Panc1 (cell line): ENCODE results near the gene ALOX5.
"Not testable (repeated sequence)": the region's sequence is repeated elsewhere in the genome, so short reads cannot be mapped to it uniquely, and the experiment has no call there.

Experiments used
- CTCF ChIP-seq: fragments of 450-650 bp; IDR thresholded peaks from 2 replicates; pipeline ENCODE4 v1.5.1; 2017; ENCODE audit warnings: mild to moderate bottlenecking
- POLR2AphosphoS5 ChIP-seq: IDR thresholded peaks from 2 replicates; pipeline ENCODE4 v1.6.1; 2012; ENCODE audit warnings: mild to moderate bottlenecking, low read depth, low read length, moderate library complexity
- TCF7L2 ChIP-seq: IDR thresholded peaks from 2 replicates; pipeline ENCODE4 v1.6.1; 2011; ENCODE audit warnings: mild to moderate bottlenecking, low read depth, low read length, inconsistent platforms

- not testable (repeated sequence) for TF ChIP-seq CTCF, TCF7L2, POLR2AphosphoS5
These were observed 47.2 kb upstream of the ALOX5 start for GRCh38 chr10:45326864-45327263.
